GM18498 (cell line): ENCODE measurements around the gene ASF1B.
"Not testable (repeated sequence)": the region's sequence is repeated elsewhere in the genome, so short reads cannot be mapped to it uniquely, and the experiment has no call there.

Source experiments
- ATAC-seq: cut with Tn5 transposase; IDR thresholded peaks from one replicate; pipeline ENCODE4 v1.9.1; 2021; ENCODE audit warnings: mild to moderate bottlenecking, moderate library complexity; ENCODE audit not compliant: unreplicated experiment

Gene ASF1B

GRCh38 chr19:14160017-14160703 is 23.8 kb upstream of the ASF1B start:
- ATAC-seq: no peak

- no peak for ATAC-seq
Measured at GRCh38 chr19:14159059-14159458, 22.7 kb upstream of the ASF1B start.

GRCh38 chr19:14158276-14159023 is 22.1 kb upstream of the ASF1B start:
- no peak for ATAC-seq

GRCh38 chr19:14156971-14157717 is 20.8 kb upstream of the ASF1B start:
- ATAC-seq: no peak

GRCh38 chr19:14156122-14156521 is 19.7 kb upstream of the ASF1B start:
- ATAC-seq: no peak

GRCh38 chr19:14155371-14155770 is 19.0 kb upstream of the ASF1B start:
- ATAC-seq: no peak

- ATAC-seq: no peak
Measured at GRCh38 chr19:14152713-14153112, 16.3 kb upstream of the ASF1B start.

GRCh38 chr19:14150770-14151661 is 14.6 kb upstream of the ASF1B start:
- no peak for ATAC-seq

GRCh38 chr19:14150041-14150769 is 13.8 kb upstream of the ASF1B start:
- ATAC-seq: no peak

GRCh38 chr19:14149509-14149994 is 13.2 kb upstream of the ASF1B start:
- ATAC-seq: no peak

GRCh38 chr19:14148751-14149410 is 12.5 kb upstream of the ASF1B start:
- no peak for ATAC-seq

GRCh38 chr19:14147797-14148605 is 11.6 kb upstream of the ASF1B start:
- ATAC-seq: no peak

- no peak for ATAC-seq
Measured at GRCh38 chr19:14146789-14147216, 10.4 kb upstream of the ASF1B start.

- ATAC-seq: not testable (repeated sequence)
Measured at GRCh38 chr19:14146169-14146568, 9.8 kb upstream of the ASF1B start.

GRCh38 chr19:14145381-14145780 is 9.0 kb upstream of the ASF1B start:
- no peak for ATAC-seq

GRCh38 chr19:14142262-14143190 is 6.1 kb upstream of the ASF1B start:
- ATAC-seq: no peak

GRCh38 chr19:14141041-14141440 is 4.7 kb upstream of the ASF1B start:
- no peak for ATAC-seq
